Measurements from ENCODE around the gene KCNIP3. TPM values are rescaled to one million over a fixed set of nuclear protein-coding genes. Genes with fewer than 3 reads are reported as not detected.
A peak's percentile ranks its signal among the peaks of the same experiment; 100 is the strongest.
"Not testable (repeated sequence)": the region's sequence is repeated elsewhere in the genome, so short reads cannot be mapped to it uniquely, and the experiment has no call there.

Gene KCNIP3
- total RNA-seq, 2 experiments from 2014 or later = 0.52 TPM; not detected in 1

DNA sequence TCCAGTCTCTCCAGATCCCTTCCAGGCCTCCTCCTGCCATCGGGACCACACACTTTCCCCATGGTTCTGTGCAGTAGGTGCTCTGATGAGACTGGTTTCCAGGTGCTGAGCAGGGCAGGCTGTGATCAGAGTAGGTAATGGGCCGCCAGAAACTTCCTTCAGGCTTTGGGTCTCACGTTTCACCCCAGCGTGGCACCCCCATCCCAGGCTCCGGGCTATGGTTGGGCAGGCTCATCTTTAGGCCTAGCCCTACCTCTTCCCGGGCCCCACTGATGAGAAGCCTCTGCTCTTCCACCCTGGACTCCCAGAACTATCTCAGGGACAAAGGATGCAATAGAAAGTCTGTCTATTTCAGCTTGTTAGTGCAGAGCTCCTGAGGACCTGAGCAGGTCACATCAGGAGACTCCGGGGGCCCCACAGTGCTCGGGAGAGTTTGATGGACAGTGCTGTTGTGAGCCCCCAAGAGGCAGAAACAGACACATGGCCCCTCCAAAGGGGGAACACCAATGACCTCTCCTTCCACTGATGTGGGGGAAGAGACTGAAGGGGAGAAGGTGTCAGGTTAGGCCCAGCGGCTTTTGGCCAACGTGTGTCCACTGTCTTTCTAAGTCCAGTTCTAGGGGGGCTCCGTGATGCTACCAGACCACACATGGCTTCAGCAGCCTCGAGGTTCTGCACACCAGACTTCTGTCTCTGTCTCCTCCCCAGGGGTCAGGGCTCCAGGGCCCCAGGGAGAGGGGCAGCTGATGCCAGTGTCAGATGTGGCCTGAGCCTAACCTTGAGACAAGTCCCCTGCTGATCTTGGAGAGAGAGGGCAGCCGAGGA lies 28.7 kb upstream of the KCNIP3 start:
- Histone ChIP-seq H3K27ac (ENCODE audit: low read depth in 1 of 2, low read length in 2 of 2) (no peak overlapping the region), H3K4me1 (ENCODE audit: insufficient read depth, low read length) (no peaks in the 10 kb centered on the region), H3K36me3 (ENCODE audit: insufficient read depth, low read length) (no peaks in the 10 kb centered on the region), H3K9me3 (ENCODE audit: control insufficient read depth in 1 of 2, insufficient read depth in 1 of 2, low read length in 2 of 2) (peaks cover 0 to 10% of the 10 kb centered on the region in 2 experiments), H3K27me3 (ENCODE audit: control insufficient read depth in 1 of 2, insufficient read depth in 2 of 2, low read length in 2 of 2) (no peaks in the 10 kb centered on the region), H3K4me3 (ENCODE audit: low read length) (no peak overlapping the region)
- ChIA-PET CTCF (no interaction called here), POLR2A (no interaction called here)
- Mint-ChIP-seq H3K4me3 (no peak overlapping the region), H3K27ac (no peak overlapping the region), H3K27me3 (peaks cover 7% of the 10 kb centered on the region), H3K9me3 (no peaks in the 10 kb centered on the region), H3K36me3 (ENCODE audit: low read depth) (no peaks in the 10 kb centered on the region), H3K4me1 (ENCODE audit: low read depth) (no peaks in the 10 kb centered on the region)
- peak in 1 of 14 experiments; percentile 17 for DNase-seq
- intact Hi-C loops (cut with DNase I, micrococcal nuclease) = no loop called here
- ATAC-seq (ENCODE audit: poor library complexity) = no peak
- TF ChIP-seq, protein P1, sequence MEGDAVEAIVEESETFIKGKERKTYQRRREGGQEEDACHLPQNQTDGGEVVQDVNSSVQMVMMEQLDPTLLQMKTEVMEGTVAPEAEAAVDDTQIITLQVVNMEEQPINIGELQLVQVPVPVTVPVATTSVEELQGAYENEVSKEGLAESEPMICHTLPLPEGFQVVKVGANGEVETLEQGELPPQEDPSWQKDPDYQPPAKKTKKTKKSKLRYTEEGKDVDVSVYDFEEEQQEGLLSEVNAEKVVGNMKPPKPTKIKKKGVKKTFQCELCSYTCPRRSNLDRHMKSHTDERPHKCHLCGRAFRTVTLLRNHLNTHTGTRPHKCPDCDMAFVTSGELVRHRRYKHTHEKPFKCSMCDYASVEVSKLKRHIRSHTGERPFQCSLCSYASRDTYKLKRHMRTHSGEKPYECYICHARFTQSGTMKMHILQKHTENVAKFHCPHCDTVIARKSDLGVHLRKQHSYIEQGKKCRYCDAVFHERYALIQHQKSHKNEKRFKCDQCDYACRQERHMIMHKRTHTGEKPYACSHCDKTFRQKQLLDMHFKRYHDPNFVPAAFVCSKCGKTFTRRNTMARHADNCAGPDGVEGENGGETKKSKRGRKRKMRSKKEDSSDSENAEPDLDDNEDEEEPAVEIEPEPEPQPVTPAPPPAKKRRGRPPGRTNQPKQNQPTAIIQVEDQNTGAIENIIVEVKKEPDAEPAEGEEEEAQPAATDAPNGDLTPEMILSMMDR (IDR thresholded peaks at IDR 0.05) = no peak

DNA sequence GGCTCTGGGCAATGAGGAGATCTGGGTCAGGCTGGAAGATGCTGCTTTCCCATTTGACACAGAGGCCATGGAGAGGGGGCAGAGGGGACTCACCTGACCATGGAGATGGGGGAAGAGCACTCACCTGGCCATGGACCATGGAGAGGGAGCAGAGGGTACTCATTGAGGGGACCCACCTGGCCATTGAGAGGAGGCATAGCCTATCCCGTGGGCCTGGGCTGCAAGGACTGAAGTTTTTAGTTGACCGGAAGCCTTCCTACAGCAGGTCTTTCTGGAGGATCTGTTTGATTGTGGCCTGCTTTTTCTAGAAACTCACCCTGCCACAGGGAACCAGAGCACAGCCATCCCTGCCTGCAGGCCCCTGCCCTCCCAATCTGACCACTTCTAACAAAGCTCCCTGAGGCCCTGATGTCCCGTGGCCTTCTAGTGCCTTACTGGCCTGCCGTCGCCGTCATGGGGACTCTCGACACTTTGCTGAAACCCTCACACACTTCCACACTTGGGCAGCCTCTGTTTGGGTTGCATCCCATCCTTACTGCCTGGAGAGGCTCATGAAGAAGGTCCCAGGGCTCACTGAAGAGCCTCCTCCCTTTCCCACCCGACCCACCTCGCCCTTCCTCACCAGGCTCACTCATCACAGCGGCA lies 28.0 kb upstream of the KCNIP3 start:
- Mint-ChIP-seq H3K36me3 (ENCODE audit: low read depth) (no peaks in the 10 kb centered on the region), H3K4me3 (no peak overlapping the region), H3K27ac (no peak overlapping the region), H3K27me3 (peaks cover 4% of the 10 kb centered on the region), H3K9me3 (no peaks in the 10 kb centered on the region), H3K4me1 (ENCODE audit: low read depth) (no peaks in the 10 kb centered on the region)
- ATAC-seq (ENCODE audit: poor library complexity) (no peak), DNase-seq (peak in 1 of 14 experiments; percentile 16)
- ChIA-PET CTCF (no interaction called here), POLR2A (no interaction called here)
- Histone ChIP-seq H3K9me3 (ENCODE audit: control insufficient read depth in 1 of 2, insufficient read depth in 1 of 2, low read length in 2 of 2) (peaks cover 0 to 10% of the 10 kb centered on the region in 2 experiments), H3K4me3 (ENCODE audit: low read length) (no peak overlapping the region), H3K27ac (ENCODE audit: low read depth in 1 of 2, low read length in 2 of 2) (no peak overlapping the region), H3K36me3 (ENCODE audit: insufficient read depth, low read length) (no peaks in the 10 kb centered on the region), H3K27me3 (ENCODE audit: control insufficient read depth in 1 of 2, insufficient read depth in 2 of 2, low read length in 2 of 2) (no peaks in the 10 kb centered on the region), H3K4me1 (ENCODE audit: insufficient read depth, low read length) (no peaks in the 10 kb centered on the region)
- intact Hi-C loops (cut with DNase I, micrococcal nuclease) = no loop called here
- TF ChIP-seq, protein P1 (IDR thresholded peaks at IDR 0.05) = no peak

- H3K36me3 Mint-ChIP-seq (ENCODE audit: low read depth); H3K27ac Mint-ChIP-seq; H3K4me3 ChIP-seq (ENCODE audit: low read length); intact Hi-C loops (cut with DNase I, micrococcal nuclease); H3K9me3 ChIP-seq (ENCODE audit: control insufficient read depth in 1 of 2, insufficient read depth in 1 of 2, low read length in 2 of 2); H3K4me1 ChIP-seq (ENCODE audit: insufficient read depth, low read length); H3K27me3 ChIP-seq (ENCODE audit: control insufficient read depth in 1 of 2, insufficient read depth in 2 of 2, low read length in 2 of 2); ATAC-seq (ENCODE audit: poor library complexity); CTCF ChIA-PET; H3K27me3 Mint-ChIP-seq; H3K9me3 Mint-ChIP-seq; H3K36me3 ChIP-seq (ENCODE audit: insufficient read depth, low read length); POLR2A ChIA-PET; H3K27ac ChIP-seq (ENCODE audit: low read depth in 1 of 2, low read length in 2 of 2); H3K4me1 Mint-ChIP-seq (ENCODE audit: low read depth); H3K4me3 Mint-ChIP-seq: not testable (repeated sequence)
- peak in 1 of 14 experiments; percentile 5 for DNase-seq
These were observed 27.4 kb upstream of the KCNIP3 start for GRCh38 chr2:95269745-95270144.

Data from CD4-positive, alpha-beta T cell (primary cell).